HepG2 (cell line): ENCODE data around the gene STN1. TPM values are rescaled to one million over a fixed set of nuclear protein-coding genes. Genes with fewer than 3 reads are reported as not detected.

Experiments used
- PCBP2 ChIP-seq: fragments of 200-400 bp; formaldehyde crosslinking; optimal IDR thresholded peaks from 2 replicates; pipeline ENCODE3; 2018; ENCODE audit warnings: low read length, low read depth; ENCODE audit not compliant: poor library complexity, severe bottlenecking
- SMAD9 ChIP-seq: sonication (generic); formaldehyde crosslinking; IDR thresholded peaks from 2 replicates; pipeline ENCODE4 v1.5.1; 2020; ENCODE audit warnings: mild to moderate bottlenecking, missing genetic modification reagents
- SP2 ChIP-seq: sonication (generic); formaldehyde crosslinking; IDR thresholded peaks from 2 replicates; pipeline ENCODE4 v1.5.1; 2020; ENCODE audit warnings: mild to moderate bottlenecking, missing genetic modification reagents
- ZNF567 ChIP-seq: sonication (generic); formaldehyde crosslinking; IDR thresholded peaks from 2 replicates; pipeline ENCODE4 v1.8.1; 2023; ENCODE audit warnings: mild to moderate bottlenecking, missing genetic modification reagents, borderline replicate concordance
- polyA plus RNA-seq, 8 experiments: library from polyadenylated mRNA; depleted of rRNA in 3 of 8; stranded (reverse) in 7 of 8; unstranded in 1 of 8; fragments of >200 nt; fragmentation: Illumina TruSeq in 4 of 8; extraction: Trizol in 4 of 8; gene quantifications; 2 replicates each; pipeline versions ENCODE4 v1.2.1 to v1.2.3, GENCODE V29; 2011 to 2016; ENCODE audit warnings: low read depth in 4 of 8, missing spikeins in 1 of 8, mixed read lengths in 1 of 8; ENCODE audit not compliant: insufficient read depth in 1 of 8
- total RNA-seq, 5 experiments: library from RNA; depleted of rRNA; stranded (reverse); fragments of >200 nt; fragmentation: Illumina TruSeq; extraction: Trizol; gene quantifications; 2 replicates each; pipeline ENCODE4 v1.2.3, GENCODE V29; 2016; ENCODE audit warnings: low read depth in 1 of 5

STN1 gene
- total and polyA plus RNA-seq, 2 of the 13 experiments (the other 11 are each of a cell fraction or from before 2014, with no cell fraction given): 17.6 to 22.7 TPM

DNA sequence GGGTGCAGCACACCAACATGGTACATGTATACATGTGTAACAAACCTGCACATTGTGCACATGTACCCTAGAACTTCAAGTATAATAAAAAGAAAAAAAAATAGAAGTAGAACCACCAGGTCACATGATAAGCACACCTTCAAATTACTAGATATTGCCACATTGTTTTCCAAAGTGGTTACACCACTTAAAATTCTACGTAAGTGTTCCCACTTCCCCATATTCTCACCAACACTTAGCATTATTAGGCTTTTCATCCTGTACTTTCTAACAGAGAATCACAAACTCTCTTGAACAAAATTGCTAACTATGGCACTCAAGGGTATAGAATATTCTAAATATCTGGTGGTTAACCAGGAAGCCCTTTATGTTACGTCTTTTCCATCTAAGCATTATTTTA is 85.2 kb downstream of the STN1 start (continued):
- TF ChIP-seq PCBP2 (no peak), ZNF567 (no peak), SMAD9 (CRISPR knock-in tag) (no peak), SP2 (no peak)
- TF ChIP-seq, all 625 proteins: peak for 0

Other genes with a start within 250 kb of the STN1 start
- gene SH3PXD2A, start 62.6 kb downstream of the STN1 start, total RNA-seq (2016; rRNA removed; fragmentation: Illumina TruSeq; extraction: Trizol): 11.3 and 11.9 TPM in 2 replicates
- 11.1 and 12.3 TPM in 2 replicates for gene SH3PXD2A, start 62.6 kb downstream of the STN1 start, polyA plus RNA-seq (2011; rRNA removed)
- 22.8 and 35.0 TPM in 2 replicates for gene SLK, start 49.0 kb upstream of the STN1 start, total RNA-seq (2016; rRNA removed; fragmentation: Illumina TruSeq; extraction: Trizol)
- 3.4 and 3.7 TPM in 2 replicates for gene SLK, start 49.0 kb upstream of the STN1 start, polyA plus RNA-seq (2011; rRNA removed)
- gene COL17A1, start 167.7 kb upstream of the STN1 start, total RNA-seq (2016; rRNA removed; fragmentation: Illumina TruSeq; extraction: Trizol): not detected in 2 replicates
- gene COL17A1, start 167.7 kb upstream of the STN1 start, polyA plus RNA-seq (2011; rRNA removed): 0.03 and 0.13 TPM in 2 replicates
- gene SFR1, start 204.0 kb upstream of the STN1 start, total RNA-seq (2016; rRNA removed; fragmentation: Illumina TruSeq; extraction: Trizol): 6.1 and 6.9 TPM in 2 replicates
- 1.6 and 2.2 TPM in 2 replicates for gene SFR1, start 204.0 kb upstream of the STN1 start, polyA plus RNA-seq (2011; rRNA removed)